Activated CD4-positive, alpha-beta T cell treated with anti-CD3 and anti-CD28 coated beads, Interleukin-2, amount 50 U/mL, for 48 hours (primary cell): Measurements from ENCODE around the gene SLC6A18.
"Not testable (repeated sequence)": the region's sequence is repeated elsewhere in the genome, so short reads cannot be mapped to it uniquely, and the experiment has no call there.

Experiments used
- DNase-seq, 2 experiments: peaks; one replicate each; pipeline ENCODE4 v3.0.0-alpha.2; 2020

Gene SLC6A18

GRCh38 chr5:1216918-1217295 lies 8.3 kb upstream of the SLC6A18 start:
- no peak for DNase-seq

GRCh38 chr5:1217596-1218206 lies 7.5 kb upstream of the SLC6A18 start:
- DNase-seq: no peak

- no peak for DNase-seq
Measured at GRCh38 chr5:1218351-1219080, 6.7 kb upstream of the SLC6A18 start.

- no peak for DNase-seq
Measured at GRCh38 chr5:1219098-1219767, 5.9 kb upstream of the SLC6A18 start.

GRCh38 chr5:1219768-1220100 lies 5.4 kb upstream of the SLC6A18 start:
- no peak for DNase-seq

GRCh38 chr5:1220351-1220750 lies 4.8 kb upstream of the SLC6A18 start:
- no peak for DNase-seq

- DNase-seq: no peak
Measured at GRCh38 chr5:1220831-1221230, 4.3 kb upstream of the SLC6A18 start.

- no peak for DNase-seq
Measured at GRCh38 chr5:1221721-1222120, 3.5 kb upstream of the SLC6A18 start.

GRCh38 chr5:1222147-1222546 lies 3.0 kb upstream of the SLC6A18 start:
- no peak for DNase-seq

- no peak for DNase-seq
Measured at GRCh38 chr5:1222621-1223277, 2.4 kb upstream of the SLC6A18 start.

GRCh38 chr5:1223278-1223670 lies 1.9 kb upstream of the SLC6A18 start:
- DNase-seq: no peak

GRCh38 chr5:1224631-1225030 lies 550 bp upstream of the SLC6A18 start:
- DNase-seq: no peak

GRCh38 chr5:1226231-1226630 lies 1.1 kb downstream of the SLC6A18 start:
- no peak for DNase-seq

GRCh38 chr5:1226839-1227581 lies 1.8 kb downstream of the SLC6A18 start:
- DNase-seq: no peak

GRCh38 chr5:1227667-1228066 lies 2.5 kb downstream of the SLC6A18 start:
- no peak for DNase-seq

GRCh38 chr5:1228120-1228519 lies 2.9 kb downstream of the SLC6A18 start:
- DNase-seq: no peak

- DNase-seq: not testable (repeated sequence)
Measured at GRCh38 chr5:1229023-1229422, 3.8 kb downstream of the SLC6A18 start.

- no peak for DNase-seq
Measured at GRCh38 chr5:1229822-1230221, 4.6 kb downstream of the SLC6A18 start.

- no peak for DNase-seq
Measured at GRCh38 chr5:1230551-1230950, 5.4 kb downstream of the SLC6A18 start.

- no peak for DNase-seq
Measured at GRCh38 chr5:1231354-1231905, 6.2 kb downstream of the SLC6A18 start.

GRCh38 chr5:1232780-1233179 lies 7.6 kb downstream of the SLC6A18 start:
- no peak for DNase-seq

GRCh38 chr5:1235379-1235778 lies 10.2 kb downstream of the SLC6A18 start:
- DNase-seq: no peak

- DNase-seq: no peak
Measured at GRCh38 chr5:1235838-1236237, 10.7 kb downstream of the SLC6A18 start.
